Gastroesophageal sphincter (tissue), 4 donors: ENCODE data around the gene ERP44. TPM values are rescaled to one million over a fixed set of nuclear protein-coding genes. Genes with fewer than 3 reads are reported as not detected.

ENCODE experiments used
- ATAC-seq: fragments of 150-250 bp; one replicate; pipeline ENCODE4 v1.9.1; 2016; ENCODE audit warnings: mild to moderate bottlenecking, moderate library complexity
- H3K27ac ChIP-seq, 4 donors: fragments of 200-600 bp; sonication (generic) in 3 of 4; 1 replicate in 3 of 4; 2 replicates in 1 of 4; pipeline ENCODE4 v1.5.1; 2016 to 2019
- H3K27me3 ChIP-seq: fragments of 200-600 bp; sonication (generic); one replicate; pipeline ENCODE4 v1.5.1; 2019
- H3K36me3 ChIP-seq, 2 donors: fragments of 200-600 bp; sonication (generic); one replicate each; pipeline ENCODE4 v1.5.1; 2019; ENCODE audit warnings: control low read depth in 1 of 2
- H3K4me1 ChIP-seq, 3 donors: fragments of 200-600 bp; sonication (generic); 1 replicate in 2 of 3; 2 replicates in 1 of 3; pipeline ENCODE4 v1.5.1; 2016 to 2019; ENCODE audit warnings: control low read depth in 2 of 3
- H3K4me3 ChIP-seq, 2 donors: fragments of 200-600 bp; sonication (generic); one replicate each; pipeline ENCODE4 v1.5.1; 2019; ENCODE audit warnings: mild to moderate bottlenecking in 1 of 2, moderate library complexity in 1 of 2
- H3K9me3 ChIP-seq, 3 donors: fragments of 200-600 bp; sonication (generic); one replicate each; pipeline ENCODE4 v1.5.1; 2017 to 2019; ENCODE audit warnings: control low read depth in 2 of 3
- CTCF ChIP-seq, 4 experiments: fragments of 200-600 bp in 2 of 4; fragments of 450-650 bp in 2 of 4; sonication (generic) in 1 of 4; IDR thresholded peaks; one replicate each; pipeline ENCODE4 v1.5.1; 2017 to 2019; ENCODE audit warnings: antibody characterized with exemption in 4 of 4, mild to moderate bottlenecking in 2 of 4, moderate library complexity in 2 of 4
- EP300 ChIP-seq: sonication (generic); formaldehyde crosslinking; IDR thresholded peaks from one replicate; pipeline ENCODE4 v1.6.1; 2017; ENCODE audit warnings: antibody characterized with exemption, mild to moderate bottlenecking
- POLR2A ChIP-seq, 2 donors: fragments of 450-650 bp; IDR thresholded peaks; one replicate each; pipeline ENCODE4 v1.6.1; 2017; ENCODE audit warnings: antibody characterized with exemption in 2 of 2, mild to moderate bottlenecking in 2 of 2, moderate library complexity in 1 of 2
- POLR2AphosphoS5 ChIP-seq: sonication (generic); formaldehyde crosslinking; IDR thresholded peaks from one replicate; pipeline ENCODE4 v1.6.1; 2017; ENCODE audit warnings: antibody characterized with exemption
- WGBS, 2 donors: methylation state at CpG; one replicate each; pipeline ENCODE4 v1.1.5; 2018; ENCODE audit warnings: low coverage in 1 of 2; 5-methylcytosine and 5-hydroxymethylcytosine counted together
- total RNA-seq, 4 donors: library from RNA; depleted of rRNA; stranded (reverse); fragments of >200 nt; gene quantifications; one replicate each; pipeline ENCODE4 v1.1.0, GENCODE V29; 2016

ERP44 gene
- total RNA-seq, 4 donors from 2014 or later: 13.7 to 19.2 (median 13.8) TPM

GRCh38 chr9:100021931-100022330 is 76.9 kb downstream of the ERP44 start:
- 87 to 91% methylated on average over 3 of the region's 3 CpGs for WGBS, 2 donors
- Histone ChIP-seq H3K4me3 (no peak overlapping the region), H3K27me3 (no peaks in the 10 kb centered on the region), H3K4me1 (no peaks in the 10 kb centered on the region), H3K9me3 (peaks cover 0 to 9% (median 0%) of the 10 kb centered on the region in 3 donors), H3K36me3 (peaks cover 0 to 48% of the 10 kb centered on the region in 2 donors), H3K27ac (no peak overlapping the region)
- ATAC-seq: no peak
- TF ChIP-seq CTCF (IDR thresholded peaks at IDR 0.05) (no peak), EP300 (no peak), POLR2AphosphoS5 (no peak), POLR2A (IDR thresholded peaks at IDR 0.05) (no peak)

GRCh38 chr9:100020121-100020795 is 78.5 kb downstream of the ERP44 start:
- Histone ChIP-seq H3K27me3 (no peaks in the 10 kb centered on the region), H3K9me3 (peaks cover 0 to 9% (median 0%) of the 10 kb centered on the region in 3 donors), H3K27ac (no peak overlapping the region), H3K4me1 (no peaks in the 10 kb centered on the region), H3K36me3 (peaks cover 0 to 58% of the 10 kb centered on the region in 2 donors), H3K4me3 (no peak overlapping the region)
- TF ChIP-seq CTCF (IDR thresholded peaks at IDR 0.05): no peak
- no peak for TF ChIP-seq POLR2AphosphoS5
- no peak for TF ChIP-seq EP300
- TF ChIP-seq POLR2A (IDR thresholded peaks at IDR 0.05): no peak
- ATAC-seq: no peak
- WGBS, 2 donors: 90 to 93% methylated on average over 5 of the region's 5 CpGs

GRCh38 chr9:100019541-100019940 is 79.3 kb downstream of the ERP44 start:
- TF ChIP-seq POLR2A (IDR thresholded peaks at IDR 0.05): no peak
- TF ChIP-seq EP300: no peak
- no peak for TF ChIP-seq CTCF (IDR thresholded peaks at IDR 0.05)
- no peak for TF ChIP-seq POLR2AphosphoS5
- WGBS, 2 donors: 100% methylated on average over 1 of the region's 1 CpG
- H3K27me3 ChIP-seq: no peaks in the 10 kb centered on the region
- peaks cover 0 to 2% (median 0%) of the 10 kb centered on the region in 3 donors for H3K9me3 ChIP-seq
- H3K36me3 ChIP-seq: peaks cover 0 to 61% of the 10 kb centered on the region in 2 donors
- no peak overlapping the region for H3K4me3 ChIP-seq
- H3K27ac ChIP-seq: no peak overlapping the region
- ATAC-seq: no peak
- H3K4me1 ChIP-seq: no peaks in the 10 kb centered on the region

- H3K9me3 ChIP-seq: no peaks in the 10 kb centered on the region
- ATAC-seq: no peak
- H3K27ac ChIP-seq: no peak overlapping the region
- no peaks in the 10 kb centered on the region for H3K27me3 ChIP-seq
- H3K4me1 ChIP-seq: no peaks in the 10 kb centered on the region
- TF ChIP-seq POLR2AphosphoS5 (no peak), CTCF (IDR thresholded peaks at IDR 0.05) (no peak), POLR2A (IDR thresholded peaks at IDR 0.05) (no peak)
- peaks cover 0 to 57% of the 10 kb centered on the region in 2 donors for H3K36me3 ChIP-seq
- no peak overlapping the region for H3K4me3 ChIP-seq
These were observed 84.0 kb downstream of the ERP44 start for GRCh38 chr9:100014846-100015245.

GRCh38 chr9:100013573-100013972 is 85.2 kb downstream of the ERP44 start:
- H3K27ac ChIP-seq: no peak overlapping the region
- TF ChIP-seq EP300: no peak
- no peak for TF ChIP-seq POLR2AphosphoS5
- no peak for TF ChIP-seq CTCF (IDR thresholded peaks at IDR 0.05)
- TF ChIP-seq POLR2A (IDR thresholded peaks at IDR 0.05): no peak
- 92 to 95% methylated on average over 2 of the region's 2 CpGs for WGBS, 2 donors
- H3K36me3 ChIP-seq: peaks cover 0 to 44% of the 10 kb centered on the region in 2 donors
- no peak for ATAC-seq
- H3K27me3 ChIP-seq: no peaks in the 10 kb centered on the region
- no peaks in the 10 kb centered on the region for H3K9me3 ChIP-seq
- no peaks in the 10 kb centered on the region for H3K4me1 ChIP-seq
- H3K4me3 ChIP-seq: no peak overlapping the region
